Measurements from ENCODE around the gene SND1.

DNA sequence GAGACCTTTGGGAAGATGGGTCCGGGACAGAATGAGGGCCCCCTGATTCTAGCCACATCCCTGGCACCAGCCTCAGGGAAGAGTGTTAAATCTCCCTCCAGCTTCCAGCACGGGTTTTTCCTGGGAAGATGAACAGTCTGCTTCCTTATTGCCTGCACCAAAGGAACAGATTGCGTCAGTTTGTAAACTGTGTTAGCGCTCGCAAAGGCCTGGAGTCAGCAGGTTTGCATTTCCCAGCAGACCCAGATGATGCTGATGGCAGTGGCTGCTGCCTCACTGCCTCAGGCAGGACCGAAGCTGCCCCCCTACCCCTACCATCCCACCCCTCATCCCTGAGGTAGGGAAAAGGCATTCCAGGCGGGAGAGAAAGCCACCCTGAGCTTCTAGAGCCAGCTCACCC is 413.9 kb downstream of the SND1 start:
- no peak for TF ChIP-seq SCRT2 (tag by site-specific recombination; IDR thresholded peaks at IDR 0.05)
- no peak for TF ChIP-seq ZNF560 (tag by site-specific recombination; IDR thresholded peaks at IDR 0.05; ENCODE audit: borderline replicate concordance)
- no peak for TF ChIP-seq CTCF (tag by site-specific recombination; IDR thresholded peaks at IDR 0.05)
- TF ChIP-seq ZNF114 (tag by site-specific recombination; IDR thresholded peaks at IDR 0.05): no peak
- no peak for TF ChIP-seq ZBTB11 (tag by site-specific recombination; conservative IDR thresholded peaks at IDR 0.05; ENCODE audit: low read depth)
- no peak for TF ChIP-seq ZFP41 (tag by site-specific recombination; IDR thresholded peaks at IDR 0.05; ENCODE audit: borderline replicate concordance)
- no peak for TF ChIP-seq ZNF830 (tag by site-specific recombination; IDR thresholded peaks at IDR 0.05; ENCODE audit: low read depth)
- no peak for TF ChIP-seq HOXC10 (CRISPR knock-in tag; IDR thresholded peaks at IDR 0.05)
